Esophagus (tissue), 2 donors: ENCODE measurements around the gene MAP4K2. TPM values are rescaled to one million over a fixed set of nuclear protein-coding genes. Genes with fewer than 3 reads are reported as not detected.
"Not testable (repeated sequence)": the region's sequence is repeated elsewhere in the genome, so short reads cannot be mapped to it uniquely, and the experiment has no call there.

Experiments used
- H3K27ac ChIP-seq, 2 donors: one replicate each; pipeline ENCODE4 v1.5.1; 2013; ENCODE audit warnings: low read depth in 2 of 2, mild to moderate bottlenecking in 2 of 2, inconsistent platforms in 1 of 2, low read length in 1 of 2, moderate library complexity in 1 of 2
- H3K27me3 ChIP-seq, 2 donors: one replicate each; pipeline ENCODE4 v1.6.1; 2013; ENCODE audit warnings: low read length in 2 of 2, control low read depth in 1 of 2, mild to moderate bottlenecking in 1 of 2; ENCODE audit not compliant: insufficient read depth in 2 of 2, control insufficient read depth in 1 of 2
- H3K36me3 ChIP-seq, 2 donors: one replicate each; pipeline ENCODE4 v1.6.1; 2013; ENCODE audit warnings: low read length in 1 of 2; ENCODE audit not compliant: control insufficient read depth in 2 of 2, insufficient read depth in 2 of 2
- H3K4me1 ChIP-seq, 2 donors: one replicate each; pipeline ENCODE4 v1.6.1; 2013; ENCODE audit warnings: low read length in 1 of 2; ENCODE audit not compliant: control insufficient read depth in 2 of 2, insufficient read depth in 2 of 2
- H3K4me3 ChIP-seq, 2 donors: one replicate each; pipeline ENCODE4 v1.5.1; 2013; ENCODE audit warnings: low read length in 2 of 2, mild to moderate bottlenecking in 2 of 2, low read depth in 1 of 2, moderate library complexity in 1 of 2
- H3K9me3 ChIP-seq, 2 donors: one replicate each; pipeline ENCODE4 v1.6.1; 2013; ENCODE audit warnings: mild to moderate bottlenecking in 2 of 2, low read depth in 1 of 2, low read length in 1 of 2, moderate library complexity in 1 of 2; ENCODE audit not compliant: control insufficient read depth in 2 of 2, insufficient read depth in 1 of 2
- WGBS, 2 donors: extraction: QIAGEN DNeasy Blood & Tissue Kit; methylation state at CpG; one replicate each; pipeline ENCODE4 v1.1.7; 2013; 5-methylcytosine and 5-hydroxymethylcytosine counted together
- polyA plus RNA-seq, 2 donors: library from polyadenylated mRNA; stranded (reverse); fragments of 200-250 nt; gene quantifications; one replicate each; pipeline ENCODE4 v1.2.3, GENCODE V29; 2013
- donor health status: healthy with polysubstance abuse.
- donor health status: Bipolar disorder and iron deficiency.

The MAP4K2 gene
- 1 to 10 TPM; 4.7 to 7.5 TPM for polyA plus RNA-seq

DNA sequence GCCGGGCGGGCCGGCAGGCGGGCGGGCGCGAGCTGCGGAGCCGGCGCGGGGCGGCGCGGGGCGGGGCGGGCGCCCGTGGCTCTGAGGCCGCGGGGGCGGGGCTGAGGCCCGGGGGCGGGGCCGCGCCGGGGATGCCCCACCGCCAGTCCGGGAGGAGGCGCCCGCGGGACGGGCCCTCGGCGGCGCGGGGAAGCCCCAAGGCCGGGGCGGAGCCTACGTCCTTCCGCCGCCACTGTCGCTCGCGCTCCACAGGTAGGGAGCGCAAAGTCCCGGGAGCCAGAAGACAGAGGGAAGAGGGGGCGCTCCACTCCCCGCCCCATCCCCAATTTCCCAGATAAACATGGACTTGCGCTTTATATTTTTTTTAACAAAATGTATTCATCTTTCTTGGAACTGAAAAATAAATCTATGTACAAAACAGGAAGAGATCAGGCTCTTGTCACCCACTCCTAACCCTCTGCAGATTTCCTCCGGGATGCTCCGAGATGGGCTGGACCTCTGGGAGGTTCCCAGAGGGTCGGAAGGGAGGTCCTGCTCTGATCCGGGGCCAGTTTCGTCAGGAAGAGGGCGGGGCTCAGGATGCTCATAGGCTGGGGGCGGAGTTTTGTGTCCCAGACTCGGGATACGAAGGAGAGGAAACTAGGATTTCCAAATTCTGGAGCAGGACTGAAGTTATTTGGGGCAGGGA, at the start of gene MAP4K2:
Gene MAP4K2, minus strand, starts transcription at position 57 of the 688 bp plus-strand sequence. CDS start 65 bp downstream, outside the sequence.
- 1% methylated on average over 13 to 58 of the region's 58 CpGs for WGBS, 2 donors
- peak within 1 kb of the TSS; percentile 47 to 58 for H3K4me3 ChIP-seq
- no peaks in the 10 kb centered on the region for H3K27me3 ChIP-seq
- H3K4me1 ChIP-seq, result peaks cover 4 to 17% of the 10 kb centered on the region in 2 donors
- H3K36me3 ChIP-seq, result peaks cover 6 to 35% of the 10 kb centered on the region in 2 donors
- peak within 1 kb of the TSS; percentile 90 to 91 for H3K27ac ChIP-seq
- H3K9me3 ChIP-seq, result no peaks in the 10 kb centered on the region

DNA sequence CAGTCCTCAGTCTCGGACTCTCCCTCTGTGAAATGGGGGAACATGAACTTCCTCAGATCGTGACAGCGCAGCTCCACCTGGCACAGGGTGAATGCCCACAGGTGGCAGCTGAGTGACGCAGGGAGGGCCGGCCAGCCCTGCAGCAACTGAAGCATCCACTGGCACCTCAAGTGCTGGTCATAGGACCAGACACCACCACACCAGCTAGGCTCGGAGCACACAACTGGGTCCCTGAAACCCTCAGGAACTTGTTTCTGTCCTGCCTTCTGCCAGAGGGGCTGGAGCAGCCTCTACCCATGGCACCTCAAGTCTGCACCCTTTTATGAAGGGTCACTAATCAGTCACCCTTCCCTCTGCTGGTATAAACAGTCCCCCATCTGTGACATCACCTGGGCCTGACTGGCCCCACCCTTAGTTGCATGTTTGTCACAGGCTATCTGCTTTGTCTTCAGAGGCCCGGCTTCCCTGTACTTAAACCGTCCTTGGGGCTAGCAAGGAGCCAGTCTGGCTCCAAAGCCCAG, 48.9 kb upstream of the MAP4K2 start:
- Histone ChIP-seq H3K4me3 (no peak overlapping the region), H3K9me3 (no peaks in the 10 kb centered on the region), H3K27me3 (no peaks in the 10 kb centered on the region), H3K27ac (peak overlapping the region; percentile 57 to 62), H3K36me3 (peaks cover 0 to 12% of the 10 kb centered on the region in 2 donors), H3K4me1 (peaks cover 23 to 50% of the 10 kb centered on the region in 2 donors)
- WGBS, 2 donors, result 75 to 76% methylated on average over 8 of the region's 8 CpGs

DNA sequence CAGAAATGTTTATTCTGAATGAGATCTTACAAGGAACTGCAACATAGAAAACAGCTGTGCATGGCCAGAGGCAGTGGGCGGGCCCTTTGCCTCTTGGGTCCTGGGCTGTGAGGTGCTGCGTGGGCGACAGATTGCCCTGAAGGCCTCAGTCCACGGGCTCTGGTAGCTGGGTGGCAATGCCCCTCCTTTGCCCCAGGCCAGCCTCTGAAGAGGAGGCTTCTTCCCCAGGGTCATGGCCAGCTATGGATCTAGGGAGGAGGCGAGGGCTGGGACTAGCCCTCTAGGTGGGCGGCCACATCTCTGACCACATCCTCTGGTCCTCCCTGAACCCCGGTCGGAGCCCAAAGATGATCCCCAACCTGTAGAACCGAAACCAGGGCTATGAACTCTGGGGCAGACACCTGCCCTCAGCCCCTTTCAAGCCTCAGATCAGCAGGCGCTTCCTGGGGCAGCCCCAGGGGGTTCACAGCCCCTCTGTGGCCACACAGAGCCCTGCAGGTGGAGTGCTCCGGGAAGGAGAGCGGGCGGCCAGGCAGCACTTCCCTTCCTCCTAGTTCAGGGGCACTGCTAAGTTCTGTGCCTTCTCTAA, 48.1 kb upstream of the MAP4K2 start:
- WGBS, 2 donors, result 49 to 52% methylated on average over 13 of the region's 13 CpGs
- Histone ChIP-seq H3K36me3 (peaks cover 0 to 12% of the 10 kb centered on the region in 2 donors), H3K4me3 (no peak overlapping the region), H3K4me1 (peaks cover 18 to 43% of the 10 kb centered on the region in 2 donors), H3K27ac (peak overlapping the region; percentile 57 to 84), H3K27me3 (no peaks in the 10 kb centered on the region), H3K9me3 (no peaks in the 10 kb centered on the region)

GRCh38 chr11:64849598-64850356, 46.8 kb upstream of the MAP4K2 start:
- peaks cover 8 to 34% of the 10 kb centered on the region in 2 donors for H3K4me1 ChIP-seq

GRCh38 chr11:64848826-64849597, 46.0 kb upstream of the MAP4K2 start:
- Histone ChIP-seq H3K27me3 (no peaks in the 10 kb centered on the region), H3K9me3 (no peaks in the 10 kb centered on the region), H3K4me3 (no peak overlapping the region), H3K27ac (no peak overlapping the region), H3K36me3 (peaks cover 0 to 5% of the 10 kb centered on the region in 2 donors), H3K4me1 (peaks cover under 1 to 26% of the 10 kb centered on the region in 2 donors)
- whole genome bisulfite sequencing, 2 donors, result 77% methylated on average over 16 of the region's 16 CpGs

More at GRCh38 chr11:64849598-64850356, 46.8 kb upstream of the MAP4K2 start:
- Histone ChIP-seq H3K36me3 (peaks cover 0 to 12% of the 10 kb centered on the region in 2 donors), H3K27me3 (no peaks in the 10 kb centered on the region), H3K27ac (peak overlapping the region in 1 of 2 donors; percentile 8), H3K9me3 (no peaks in the 10 kb centered on the region), H3K4me3 (no peak overlapping the region)
- 72 to 76% methylated on average over 19 of the region's 19 CpGs for WGBS, 2 donors

DNA sequence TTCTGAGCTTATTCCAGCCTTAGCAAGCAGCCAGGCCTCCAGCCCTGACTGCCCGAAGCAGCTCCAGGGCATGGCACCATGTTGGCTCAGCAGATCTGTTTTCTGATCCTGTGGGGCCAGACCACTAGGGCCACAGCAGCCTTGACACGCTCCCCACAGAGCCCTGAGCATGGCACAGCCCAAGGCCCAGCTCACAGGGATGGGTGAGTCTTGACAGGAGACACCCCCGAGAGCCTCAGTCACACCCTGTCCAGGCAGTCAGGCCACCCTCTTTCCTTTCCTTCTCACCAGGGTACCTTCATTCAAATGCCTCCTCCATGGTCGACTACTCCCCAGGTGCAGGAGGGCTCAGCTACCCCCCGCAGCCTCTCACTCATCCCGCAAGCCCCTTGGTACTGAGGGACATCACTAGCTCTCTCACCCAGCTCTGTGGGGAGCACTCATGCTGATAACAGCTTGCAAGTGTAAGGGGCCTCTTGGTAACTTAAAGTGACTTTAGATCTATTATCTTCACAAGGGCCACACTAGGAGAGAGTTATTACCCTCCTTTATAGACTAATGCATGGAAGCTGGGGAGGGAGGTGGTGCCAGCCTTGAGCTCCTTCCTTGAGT, 45.3 kb upstream of the MAP4K2 start:
- H3K4me1 ChIP-seq, result peaks cover 0 to 23% of the 10 kb centered on the region in 2 donors
- 68 to 69% methylated on average over 6 of the region's 6 CpGs for WGBS, 2 donors
- H3K36me3 ChIP-seq, result peaks cover 0 to 2% of the 10 kb centered on the region in 2 donors
- H3K27me3 ChIP-seq, result no peaks in the 10 kb centered on the region
- H3K4me3 ChIP-seq, result no peak overlapping the region
- H3K27ac ChIP-seq, result peak overlapping the region; percentile 6 to 13
- H3K9me3 ChIP-seq, result no peaks in the 10 kb centered on the region

- peaks cover 0 to 25% of the 10 kb centered on the region in 2 donors for H3K4me1 ChIP-seq
- H3K9me3 ChIP-seq, result no peaks in the 10 kb centered on the region
- H3K27ac ChIP-seq, result peak overlapping the region in 1 of 2 donors; percentile 53
- H3K36me3 ChIP-seq, result no peaks in the 10 kb centered on the region
- 20 to 25% methylated on average over 12 to 13 of the region's 13 CpGs for WGBS, 2 donors
- no peak overlapping the region for H3K4me3 ChIP-seq
- H3K27me3 ChIP-seq, result no peaks in the 10 kb centered on the region
Observed at GRCh38 chr11:64846998-64847666, 44.1 kb upstream of the MAP4K2 start.

GRCh38 chr11:64845776-64846129, 42.7 kb upstream of the MAP4K2 start:
- H3K27me3 ChIP-seq, H3K4me3 ChIP-seq, H3K9me3 ChIP-seq, H3K36me3 ChIP-seq: not testable (repeated sequence)
- Histone ChIP-seq H3K27ac (peak overlapping the region in 1 of 2 donors; percentile 96), H3K4me1 (peaks cover 0 to 25% of the 10 kb centered on the region in 2 donors)
- WGBS, 2 donors, result 83 to 87% methylated on average over 8 of the region's 8 CpGs
